HG03135 (cell line): ENCODE results near the gene ZFAND3.
"Not testable (repeated sequence)": the region's sequence is repeated elsewhere in the genome, so short reads cannot be mapped to it uniquely, and the experiment has no call there.

Experiments used
- ATAC-seq: cut with Tn5 transposase; IDR thresholded peaks from one replicate; pipeline ENCODE4 v1.9.1; 2021; ENCODE audit warnings: mild to moderate bottlenecking, moderate library complexity; ENCODE audit not compliant: unreplicated experiment

The ZFAND3 gene

GRCh38 chr6:37990762-37991525 lies 171.4 kb downstream of the ZFAND3 start:
- ATAC-seq, result no peak

- no peak for ATAC-seq
These were observed 173.2 kb downstream of the ZFAND3 start for GRCh38 chr6:37992749-37993148.

GRCh38 chr6:37993194-37993593 lies 173.7 kb downstream of the ZFAND3 start:
- not testable (repeated sequence) for ATAC-seq

- ATAC-seq, result no peak
These were observed 174.1 kb downstream of the ZFAND3 start for GRCh38 chr6:37993596-37993995.

GRCh38 chr6:37994223-37994622 lies 174.7 kb downstream of the ZFAND3 start:
- no peak for ATAC-seq

- no peak for ATAC-seq
These were observed 178.8 kb downstream of the ZFAND3 start for GRCh38 chr6:37998366-37998765.

GRCh38 chr6:38001386-38001785 lies 181.9 kb downstream of the ZFAND3 start:
- ATAC-seq, result no peak

GRCh38 chr6:38004908-38005307 lies 185.4 kb downstream of the ZFAND3 start:
- no peak for ATAC-seq

- ATAC-seq, result no peak
These were observed 192.4 kb downstream of the ZFAND3 start for GRCh38 chr6:38011937-38012336.

- ATAC-seq, result no peak
These were observed 193.0 kb downstream of the ZFAND3 start for GRCh38 chr6:38012573-38012972.

GRCh38 chr6:38015341-38015740 lies 195.8 kb downstream of the ZFAND3 start:
- ATAC-seq, result no peak

- no peak for ATAC-seq
These were observed 197.3 kb downstream of the ZFAND3 start for GRCh38 chr6:38016824-38017223.

GRCh38 chr6:38018755-38019165 lies 199.2 kb downstream of the ZFAND3 start:
- no peak for ATAC-seq

- ATAC-seq, result no peak
These were observed 201.1 kb downstream of the ZFAND3 start for GRCh38 chr6:38020593-38020992.

GRCh38 chr6:38021029-38021428 lies 201.5 kb downstream of the ZFAND3 start:
- ATAC-seq, result no peak

GRCh38 chr6:38021571-38021970 lies 202.0 kb downstream of the ZFAND3 start:
- ATAC-seq, result no peak

- ATAC-seq, result no peak
These were observed 203.2 kb downstream of the ZFAND3 start for GRCh38 chr6:38022688-38023087.

GRCh38 chr6:38024908-38025307 lies 205.4 kb downstream of the ZFAND3 start:
- ATAC-seq, result no peak

GRCh38 chr6:38025451-38025850 lies 205.9 kb downstream of the ZFAND3 start:
- no peak for ATAC-seq

- no peak for ATAC-seq
These were observed 208.3 kb downstream of the ZFAND3 start for GRCh38 chr6:38027685-38028373.

GRCh38 chr6:38030380-38030779 lies 210.9 kb downstream of the ZFAND3 start:
- no peak for ATAC-seq

- no peak for ATAC-seq
These were observed 213.3 kb downstream of the ZFAND3 start for GRCh38 chr6:38032797-38033196.
